NOMO-1 (cell line): ENCODE data around the gene FAM3B.

ENCODE experiments used
- DNase-seq, 2 experiments: peaks; one replicate each; lab custom pipeline; 2025; ENCODE audit not compliant: unreplicated experiment in 2 of 2; lab: John Stamatoyannopoulos, UW

FAM3B gene

DNA sequence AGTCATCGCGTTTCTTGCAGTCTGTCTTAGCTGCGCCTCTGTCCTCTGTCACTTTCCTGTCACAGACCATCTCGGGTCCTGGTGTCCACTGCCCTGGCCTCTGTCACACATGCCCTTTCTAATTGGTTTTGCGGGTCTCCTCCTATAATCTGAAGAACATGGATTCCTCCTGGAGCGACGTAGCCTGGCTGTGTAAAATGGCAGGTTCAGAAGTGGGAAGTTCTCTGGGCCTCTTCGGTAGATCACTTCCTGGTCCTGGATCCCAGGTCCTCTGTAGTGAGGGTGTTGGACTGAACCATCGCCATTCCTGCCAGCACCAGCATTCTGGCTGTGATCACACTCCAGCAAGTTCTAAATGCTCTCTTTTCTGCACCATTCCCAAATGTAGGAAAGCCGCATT is 857 bp downstream of the FAM3B start:
- DNase-seq, result no peak

DNA sequence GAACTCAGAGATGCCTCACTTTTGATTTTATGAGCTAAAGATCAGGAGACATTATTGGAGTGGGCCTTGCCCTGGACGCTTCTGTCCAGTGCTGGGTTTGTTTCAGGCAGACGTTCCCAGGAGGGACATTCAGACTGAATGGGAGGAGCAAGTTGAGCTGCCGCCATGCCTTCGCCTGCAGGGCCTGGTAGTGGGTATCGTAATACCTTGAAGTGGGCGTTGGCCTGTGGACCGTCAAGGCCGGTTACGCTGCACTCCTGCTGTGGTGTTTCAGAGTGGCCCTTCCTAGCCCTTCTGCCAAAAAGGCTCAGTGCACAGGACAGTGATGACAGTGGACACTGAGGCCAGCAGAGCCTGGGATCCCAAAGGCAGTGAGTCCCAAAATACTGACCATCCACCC is 1.6 kb downstream of the FAM3B start:
- DNase-seq, result no peak

DNA sequence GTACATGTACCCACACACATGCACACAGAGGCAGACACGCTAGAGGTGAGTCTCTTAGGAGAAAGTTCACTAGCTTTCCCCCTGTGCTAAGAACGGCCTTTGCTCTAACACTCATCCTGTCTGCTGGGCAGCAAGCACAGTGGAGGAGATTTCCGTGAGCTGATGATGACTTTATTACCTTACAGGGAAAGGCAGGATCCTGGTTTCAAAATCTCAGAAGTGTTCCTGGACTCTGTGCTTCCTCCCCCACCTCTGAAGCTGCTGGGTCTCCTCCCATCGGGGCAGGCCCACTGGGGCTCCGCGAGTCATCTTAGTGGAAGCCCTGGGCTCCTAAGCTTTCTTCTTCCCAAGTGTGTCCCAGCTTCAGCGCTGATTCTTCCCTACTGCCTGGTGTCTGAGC is 2.7 kb downstream of the FAM3B start:
- no peak for DNase-seq

DNA sequence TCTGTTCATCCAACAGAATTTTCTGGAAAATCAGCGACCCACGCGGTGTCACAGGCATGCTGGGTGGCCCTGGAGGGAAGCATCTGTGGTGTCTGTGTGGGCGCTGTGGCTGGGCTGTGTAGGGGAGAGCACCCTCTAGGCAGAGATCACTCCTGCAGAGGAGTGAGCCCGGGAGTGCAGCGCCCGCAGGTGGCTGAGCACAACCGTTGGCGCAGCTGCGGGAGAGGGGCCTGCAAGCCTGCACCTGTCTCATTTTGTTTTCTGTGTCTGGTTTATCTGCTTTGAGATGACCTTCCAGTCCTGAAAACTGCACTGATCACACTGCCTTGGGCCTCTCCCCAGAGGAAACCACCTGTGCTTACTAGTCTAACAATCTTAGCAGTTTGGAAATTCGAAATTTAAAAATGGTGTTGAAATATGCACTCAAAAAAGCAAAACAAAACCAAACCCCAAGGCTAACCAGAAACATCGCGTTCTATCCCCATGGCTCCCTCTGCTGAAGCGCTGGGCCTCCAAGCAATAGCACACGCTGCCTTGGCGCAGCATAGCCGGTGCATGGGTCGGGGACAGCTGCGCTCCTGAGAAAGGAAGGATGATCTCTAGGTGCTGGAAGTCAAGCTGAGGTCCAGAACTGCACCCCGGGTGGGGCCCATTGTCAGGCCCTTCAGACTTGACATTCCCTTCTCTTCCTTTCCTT is 4.8 kb downstream of the FAM3B start:
- no peak for DNase-seq

DNA sequence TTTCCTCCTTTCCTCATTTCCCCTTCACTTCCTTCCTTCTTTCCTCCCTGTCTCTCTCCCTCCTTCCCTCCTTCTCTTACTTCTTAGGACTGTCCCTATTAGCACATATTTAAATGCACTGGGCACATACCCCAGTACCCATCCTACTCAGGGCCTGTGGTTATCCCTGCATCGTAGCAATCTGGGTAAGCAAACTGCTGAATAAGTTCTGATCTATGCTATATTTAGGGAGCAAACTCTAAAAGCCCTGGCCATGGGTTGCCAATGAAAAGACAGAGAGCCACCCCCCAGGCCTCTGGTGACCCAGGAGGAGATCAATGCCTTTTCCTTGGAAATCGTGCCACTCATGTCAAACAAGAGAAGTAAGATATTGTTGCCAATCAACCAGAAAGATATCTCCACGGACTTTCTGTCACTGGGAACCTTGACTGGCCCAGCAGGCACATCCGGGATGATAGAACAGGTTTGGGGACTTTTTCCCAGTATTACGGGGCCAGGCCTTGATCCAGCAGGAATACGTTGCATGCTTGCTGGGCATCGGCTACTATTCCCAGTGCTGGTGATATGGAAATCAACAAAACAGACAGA is 5.4 kb downstream of the FAM3B start:
- no peak for DNase-seq

DNA sequence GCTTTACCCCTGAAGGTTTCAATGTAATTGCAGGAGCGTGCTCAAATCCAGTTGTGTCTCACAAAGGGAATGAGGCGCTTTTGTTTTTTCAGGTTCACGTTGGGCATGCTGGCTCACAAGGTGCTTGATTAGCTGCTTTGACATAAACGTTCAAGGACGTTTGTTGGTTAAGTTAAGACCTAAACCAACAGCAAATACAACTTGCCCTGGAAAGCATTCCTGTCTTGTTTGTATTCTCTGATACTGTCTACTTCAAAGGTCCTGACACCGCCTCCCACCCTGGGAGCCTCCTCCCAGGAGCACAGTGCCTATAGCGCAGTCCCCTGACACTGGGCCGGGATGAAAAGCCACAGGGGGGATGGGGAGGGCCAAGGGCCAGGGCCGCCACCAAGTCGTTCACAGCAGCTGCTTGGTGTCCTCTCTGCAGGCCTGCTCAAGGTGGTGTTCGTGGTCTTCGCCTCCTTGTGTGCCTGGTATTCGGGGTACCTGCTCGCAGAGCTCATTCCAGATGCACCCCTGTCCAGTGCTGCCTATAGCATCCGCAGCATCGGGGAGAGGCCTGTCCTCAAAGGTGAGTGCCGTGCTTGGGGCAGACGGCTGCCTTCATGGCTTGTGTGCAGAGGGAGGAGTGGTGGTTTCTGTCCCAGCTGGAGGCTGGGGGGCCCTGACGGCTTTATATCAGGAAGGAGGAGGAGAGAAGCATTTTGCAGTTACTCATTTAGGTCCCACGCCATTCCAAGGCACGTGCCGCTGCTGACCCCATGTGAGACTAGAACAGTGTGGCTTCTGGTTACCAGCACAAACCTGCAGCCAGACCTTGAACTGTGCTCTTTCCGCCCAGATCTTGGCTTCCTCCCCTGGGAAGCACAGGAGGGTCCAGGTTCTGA is 6.1 kb downstream of the FAM3B start:
- DNase-seq, result no peak

DNA sequence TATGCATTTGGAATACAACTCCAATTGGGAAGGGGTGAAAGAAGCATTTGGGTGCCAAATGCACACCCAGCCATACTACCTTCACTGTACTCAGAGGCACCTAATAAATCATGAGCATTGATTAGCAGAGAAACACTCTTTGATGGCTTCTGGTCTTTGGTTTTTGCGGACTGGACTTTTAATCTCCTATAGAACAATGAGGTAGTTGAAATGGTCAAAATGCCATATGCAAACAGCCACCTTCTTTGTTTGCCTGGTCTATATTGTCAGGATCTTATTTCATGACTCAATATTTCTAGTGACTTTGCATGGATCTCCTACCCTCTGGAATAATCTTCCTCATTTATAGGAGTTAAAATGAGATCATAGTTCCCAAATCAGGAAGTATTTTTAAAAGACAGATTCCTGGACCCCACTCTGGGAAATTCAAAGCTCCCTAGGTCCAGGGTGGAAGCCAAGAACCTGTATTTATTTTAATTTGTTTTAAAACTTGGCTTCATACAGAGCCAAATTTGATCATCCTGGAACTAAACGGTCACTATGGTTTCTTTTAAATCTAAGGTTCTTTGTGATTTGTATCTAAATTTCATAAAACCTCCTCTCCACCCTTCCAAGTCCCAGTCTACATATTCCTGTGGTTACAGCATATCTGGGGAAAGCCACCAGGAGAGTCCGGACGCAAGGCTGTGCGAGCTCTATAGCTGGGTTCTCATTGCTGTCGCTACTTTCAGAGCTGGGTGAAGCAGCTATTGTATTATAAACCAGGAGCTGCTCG is 8.7 kb downstream of the FAM3B start:
- DNase-seq, result no peak

DNA sequence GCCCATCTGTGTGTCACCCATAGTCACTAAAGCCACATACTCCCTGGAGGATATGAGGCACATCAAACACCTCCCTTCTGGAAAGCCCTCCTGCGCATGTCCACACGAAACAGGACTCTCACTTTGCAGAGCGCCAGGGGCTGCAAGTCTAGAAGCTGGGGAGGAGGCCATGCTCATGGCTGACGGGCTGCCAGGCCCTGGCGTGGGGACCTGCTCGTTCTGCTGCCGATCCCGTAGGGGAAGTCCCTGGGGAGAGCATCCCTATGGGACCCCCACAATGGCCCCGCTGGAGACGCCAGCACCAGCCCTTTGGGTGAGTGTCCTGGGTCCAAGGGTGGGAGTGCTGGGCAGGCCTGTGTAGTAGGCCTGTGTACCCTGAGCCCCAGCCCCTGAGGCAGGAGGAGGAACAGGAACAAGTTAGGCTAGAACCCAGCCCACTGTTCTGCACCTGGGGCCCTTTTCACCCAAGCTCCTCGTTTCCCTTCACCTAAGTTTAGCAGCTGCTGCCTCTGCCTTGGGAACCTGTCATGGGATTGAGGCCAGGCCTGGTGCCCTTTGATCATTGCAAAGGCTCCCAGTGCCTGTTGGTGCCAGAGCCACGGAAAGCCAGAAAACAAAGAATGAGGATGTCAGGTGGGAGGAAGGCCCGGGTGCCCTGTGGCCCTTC is 9.9 kb downstream of the FAM3B start:
- DNase-seq, result no peak

DNA sequence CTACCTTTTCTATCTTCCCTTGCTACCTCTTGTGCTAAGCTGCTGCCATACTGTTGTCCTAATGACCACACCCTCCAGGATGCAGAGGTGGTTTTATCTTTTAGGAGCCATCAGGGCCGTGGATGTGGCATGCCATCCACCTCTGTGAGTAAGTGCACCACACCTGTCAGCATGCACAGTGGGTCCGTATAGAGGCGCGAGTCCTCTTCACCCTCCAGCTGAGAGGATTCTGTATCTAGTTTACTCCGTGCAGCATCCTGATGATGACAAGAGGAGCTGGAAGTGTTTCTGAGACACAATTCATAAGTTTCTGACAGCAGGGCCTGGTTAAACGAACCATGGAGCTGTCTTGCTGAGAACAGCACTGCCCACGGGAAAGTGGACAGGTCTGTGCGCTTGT is 11.2 kb downstream of the FAM3B start:
- DNase-seq, result no peak

DNA sequence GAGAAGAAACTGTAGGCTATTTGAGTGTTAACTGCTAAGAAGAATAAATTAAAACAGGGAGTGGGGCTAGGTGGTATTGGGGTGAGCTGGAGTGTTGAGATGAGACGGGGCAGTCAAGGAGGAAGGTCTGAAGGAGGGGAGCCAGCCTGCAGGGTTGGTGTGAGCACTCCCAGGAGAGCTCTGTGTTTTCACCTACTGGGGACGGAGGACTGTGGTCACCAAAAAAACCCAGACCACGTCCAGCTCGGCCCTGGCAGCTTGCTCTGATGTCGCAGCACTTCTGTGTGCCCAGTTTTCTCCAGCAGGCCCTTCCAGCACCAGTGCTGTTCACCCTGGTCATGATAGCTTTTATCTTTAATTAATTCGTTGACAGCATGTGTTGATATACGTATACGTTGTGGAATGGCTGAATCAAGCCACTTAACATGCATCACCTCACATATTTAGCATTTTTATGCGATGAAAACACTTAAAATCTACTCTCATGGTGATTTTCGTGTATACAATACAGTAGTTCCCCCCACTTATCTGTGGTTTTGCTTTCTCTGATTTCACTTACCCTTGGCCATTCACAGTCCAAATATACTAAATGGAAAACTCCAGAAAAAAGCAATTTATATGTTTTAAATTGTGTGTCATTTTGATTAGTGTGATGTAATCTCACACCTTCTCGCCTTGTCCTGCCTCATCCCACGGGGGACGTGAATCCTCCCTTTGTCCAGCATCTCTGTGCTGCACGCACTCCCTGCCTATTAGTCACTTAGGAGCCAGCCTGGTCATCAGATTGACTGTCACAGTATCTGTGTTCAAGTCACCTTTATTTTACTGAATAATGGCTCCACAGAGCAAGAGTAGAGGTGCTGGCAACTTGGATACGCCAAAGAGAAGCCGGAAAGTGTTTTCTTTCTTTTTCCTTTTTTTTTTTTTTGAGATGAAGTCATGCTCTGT is 12.3 kb downstream of the FAM3B start:
- no peak for DNase-seq

DNA sequence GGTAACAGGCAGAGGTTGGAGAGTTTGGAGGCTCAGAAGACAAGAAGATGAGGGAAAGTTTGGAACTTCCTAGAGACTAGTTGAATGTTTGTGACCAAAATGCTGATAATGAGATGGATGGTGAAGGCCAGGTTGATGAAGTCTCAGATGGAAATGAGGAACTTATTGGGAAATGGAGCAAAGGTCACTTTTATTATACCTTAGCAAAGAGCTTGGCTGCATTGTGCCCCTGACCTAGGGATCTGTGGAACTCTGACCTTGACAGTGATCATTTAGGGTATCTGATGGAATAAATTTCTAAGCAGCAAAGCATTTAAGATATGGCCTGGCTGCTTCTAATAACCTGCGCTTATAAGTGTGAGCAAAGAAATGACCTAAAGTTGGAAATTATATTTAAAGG is 17.2 kb downstream of the FAM3B start:
- DNase-seq, result no peak

DNA sequence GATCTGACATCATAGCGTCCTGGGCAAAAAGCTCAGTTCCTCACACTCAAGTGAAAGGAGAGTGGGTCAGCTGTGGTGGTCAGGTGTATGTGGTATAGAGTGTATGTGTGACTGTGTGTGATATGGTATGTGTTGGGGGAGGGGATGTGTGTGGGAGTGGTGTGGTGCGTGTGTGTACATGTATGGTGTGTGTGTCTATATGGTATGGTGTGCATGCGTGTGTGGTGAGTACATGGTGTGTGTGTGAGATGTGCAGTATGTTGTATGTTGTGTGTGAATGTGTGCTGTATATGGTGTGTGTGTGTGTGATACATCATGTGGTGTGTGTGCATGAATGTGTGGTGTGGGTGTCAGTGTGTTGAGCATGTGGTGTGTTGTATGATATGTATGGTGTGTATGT is 20.9 kb downstream of the FAM3B start:
- DNase-seq, result no peak

DNA sequence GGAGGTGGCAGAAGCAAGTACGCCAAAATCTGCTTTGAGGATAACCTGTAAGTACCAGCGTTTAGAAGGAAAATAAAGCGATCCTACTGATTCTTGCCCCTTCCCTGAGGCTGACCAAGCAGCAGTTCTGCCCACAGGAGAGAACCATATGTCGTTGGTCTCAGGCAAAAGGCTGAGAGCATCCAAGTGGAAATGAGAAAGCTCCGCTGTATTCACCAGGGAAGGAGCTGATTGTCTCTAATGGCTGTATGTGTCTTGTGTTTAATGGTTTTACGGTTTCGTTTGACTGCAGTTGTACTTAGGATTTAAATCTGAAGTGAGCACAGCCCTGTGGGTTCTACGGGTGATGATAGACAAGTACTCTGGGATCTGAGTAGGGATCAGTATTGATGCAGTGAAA is 21.9 kb downstream of the FAM3B start:
- no peak for DNase-seq

DNA sequence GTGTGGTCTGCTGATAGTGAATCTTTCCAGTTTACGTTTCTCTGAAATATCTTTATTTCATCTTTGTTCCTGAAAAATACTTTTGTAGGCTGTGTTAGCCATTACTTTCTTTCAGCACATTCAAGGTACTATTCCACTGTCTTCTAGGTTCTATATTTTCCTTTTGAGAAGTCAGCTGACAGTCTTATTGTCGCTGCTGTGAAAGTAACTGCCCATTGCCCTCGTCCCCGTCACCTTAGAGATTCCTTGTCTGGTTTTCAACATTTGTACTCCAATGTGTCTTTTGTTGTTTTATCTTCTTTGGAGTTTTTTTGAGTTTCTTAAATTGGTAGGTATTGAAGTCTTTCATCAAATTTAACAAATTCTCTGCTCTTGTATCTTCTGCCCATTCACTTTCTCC is 25.4 kb downstream of the FAM3B start:
- no peak for DNase-seq

DNA sequence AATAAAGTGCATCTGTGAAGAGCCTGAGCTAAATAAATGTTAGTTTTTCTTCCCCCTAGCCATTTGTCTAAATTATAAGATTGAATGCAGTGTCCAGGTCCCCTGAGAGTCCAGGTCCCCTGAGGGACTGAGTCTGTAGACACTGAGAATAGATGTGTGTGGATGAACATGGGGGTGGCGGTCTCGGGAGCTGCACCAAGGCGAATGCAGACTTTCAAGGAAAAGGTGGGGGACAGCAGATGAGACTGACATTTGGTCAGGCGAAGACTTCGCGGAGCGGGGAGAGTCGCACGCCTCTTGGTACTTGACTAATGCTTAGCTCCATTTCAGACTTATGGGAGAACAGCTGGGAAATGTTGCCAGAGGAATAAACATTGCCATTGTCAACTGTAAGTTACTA is 27.5 kb downstream of the FAM3B start:
- DNase-seq, result no peak

DNA sequence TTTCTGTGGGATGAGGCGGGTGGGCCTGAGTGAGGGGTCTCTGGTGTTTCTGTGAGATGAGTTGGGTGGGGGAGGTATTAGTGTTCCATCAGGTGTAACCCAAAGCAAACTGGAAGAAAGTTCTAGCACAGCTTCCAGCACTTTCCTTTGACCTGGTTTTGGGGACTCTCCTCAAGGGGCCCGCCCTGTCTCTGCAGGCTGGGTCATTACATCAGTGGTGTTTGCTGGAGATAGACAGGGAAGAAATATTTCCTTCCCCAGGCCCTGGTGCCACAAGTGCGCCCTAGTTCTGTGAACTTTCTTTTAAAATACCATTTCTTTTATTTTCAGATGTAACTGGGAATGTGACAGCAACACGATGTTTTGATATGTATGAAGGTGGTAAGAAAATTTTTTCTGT is 28.8 kb downstream of the FAM3B start:
- DNase-seq, result no peak

DNA sequence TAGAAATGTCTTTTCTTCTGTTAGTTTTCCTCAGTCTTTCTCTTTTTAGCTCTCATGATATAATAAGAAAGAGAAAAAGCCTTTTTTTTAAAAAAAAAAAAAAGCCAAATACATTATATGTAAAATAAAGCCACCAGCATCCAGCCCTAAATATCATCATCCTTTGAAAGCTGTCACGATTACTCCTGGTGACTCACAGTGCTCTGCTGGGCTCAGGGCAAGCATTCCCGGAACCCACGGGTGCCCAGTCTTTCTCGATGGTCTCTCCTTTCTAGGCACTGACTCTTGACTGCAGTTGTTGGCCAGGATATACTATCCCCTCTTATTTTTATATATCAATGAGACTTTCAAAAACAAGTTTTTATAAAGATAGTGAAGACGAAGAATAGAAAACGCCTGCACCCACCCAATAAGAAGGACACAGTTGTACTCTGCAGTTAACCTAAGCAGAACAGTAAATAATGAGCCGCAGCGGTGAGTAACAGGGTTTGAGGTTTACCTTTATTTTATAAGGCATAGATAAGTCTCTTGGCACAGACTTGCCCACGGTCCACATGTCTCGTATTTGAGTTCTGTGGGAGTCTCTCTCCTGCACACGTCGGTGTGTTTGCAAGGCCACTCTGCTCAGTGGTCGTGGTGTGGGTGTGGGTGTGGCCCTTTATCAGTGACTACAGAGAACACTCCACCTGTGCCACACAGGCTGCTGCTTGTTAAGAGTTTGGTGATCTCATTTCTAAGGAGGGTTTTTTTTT is 29.5 kb downstream of the FAM3B start:
- DNase-seq, result no peak

DNA sequence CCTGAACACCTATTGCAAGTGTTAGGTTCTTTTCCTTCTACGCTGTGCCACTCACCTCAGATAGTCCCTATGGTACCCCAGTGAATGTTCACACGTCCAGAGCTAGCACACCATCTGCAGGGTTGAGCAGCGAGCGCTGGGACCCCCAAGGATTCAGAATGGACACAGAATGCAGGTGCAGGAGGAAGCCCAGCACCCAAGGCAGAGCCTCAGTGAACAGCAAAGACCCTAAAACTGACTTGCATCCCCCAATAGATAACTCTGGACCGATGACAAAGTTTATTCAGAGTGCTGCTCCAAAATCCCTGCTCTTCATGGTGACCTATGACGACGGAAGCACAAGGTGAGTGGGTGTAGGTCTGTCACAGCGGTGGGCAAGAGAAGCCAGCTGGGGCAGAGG is 30.2 kb downstream of the FAM3B start:
- DNase-seq, result no peak

DNA sequence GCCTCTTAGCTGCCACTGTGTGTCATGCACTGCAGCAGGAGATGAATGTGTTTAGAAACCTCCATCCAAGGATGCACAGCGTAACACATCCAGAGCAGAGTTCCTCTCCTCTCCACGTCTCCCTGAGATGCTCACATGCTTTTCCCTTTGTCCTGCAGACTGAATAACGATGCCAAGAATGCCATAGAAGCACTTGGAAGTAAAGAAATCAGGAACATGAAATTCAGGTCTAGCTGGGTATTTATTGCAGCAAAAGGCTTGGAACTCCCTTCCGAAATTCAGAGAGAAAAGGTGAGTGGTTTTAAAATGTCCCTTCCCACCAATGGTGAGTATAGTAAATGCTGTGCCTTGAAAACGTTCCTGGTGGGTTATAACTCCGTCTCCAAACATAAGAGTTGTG is 31.8 kb downstream of the FAM3B start:
- DNase-seq, result no peak
